Ishikawa (cell line): ENCODE measurements around the gene SBF2.

Experiments
- CEBPB ChIP-seq: IDR thresholded peaks from 2 replicates; pipeline ENCODE4 v1.6.1; 2012
- CREB1 ChIP-seq: IDR thresholded peaks from 2 replicates; pipeline ENCODE4 v1.6.1; 2012; ENCODE audit warnings: low read depth
- EGR1 ChIP-seq: IDR thresholded peaks from 2 replicates; pipeline ENCODE4 v1.6.1; 2012
- EP300 ChIP-seq: IDR thresholded peaks from 2 replicates; pipeline ENCODE4 v1.6.1; 2012; ENCODE audit warnings: borderline replicate concordance
- FOXM1 ChIP-seq: IDR thresholded peaks from 2 replicates; pipeline ENCODE4 v1.6.1; 2012; ENCODE audit warnings: low read depth, borderline replicate concordance
- MAX ChIP-seq: IDR thresholded peaks from 2 replicates; pipeline ENCODE4 v1.6.1; 2012
- NFIC ChIP-seq: IDR thresholded peaks from 2 replicates; pipeline ENCODE4 v1.6.1; 2012
- RAD21 ChIP-seq: IDR thresholded peaks from 2 replicates; pipeline ENCODE4 v1.6.1; 2012; ENCODE audit warnings: low read depth
- REST ChIP-seq: IDR thresholded peaks from 2 replicates; pipeline ENCODE4 v1.6.1; 2012; ENCODE audit warnings: low read depth, mild to moderate bottlenecking
- TAF1 ChIP-seq: IDR thresholded peaks from 2 replicates; pipeline ENCODE4 v1.6.1; 2012; ENCODE audit warnings: low read depth, mild to moderate bottlenecking
- TCF12 ChIP-seq: IDR thresholded peaks from 2 replicates; pipeline ENCODE4 v1.6.1; 2012; ENCODE audit warnings: low read depth
- TEAD4 ChIP-seq: IDR thresholded peaks from 2 replicates; pipeline ENCODE4 v1.6.1; 2012
- USF1 ChIP-seq: IDR thresholded peaks from 2 replicates; pipeline ENCODE4 v1.6.1; 2012
- YY1 ChIP-seq: IDR thresholded peaks from 2 replicates; pipeline ENCODE4 v1.6.1; 2012; ENCODE audit warnings: low read depth
- ZBTB7A ChIP-seq: IDR thresholded peaks from 2 replicates; pipeline ENCODE4 v1.6.1; 2012; ENCODE audit warnings: low read depth

The SBF2 gene

GRCh38 chr11:10092426-10092825, 201.6 kb downstream of the SBF2 start:
- TF ChIP-seq RAD21 (no peak), EP300 (no peak), YY1 (no peak)

GRCh38 chr11:10091314-10092045, 202.5 kb downstream of the SBF2 start:
- TF ChIP-seq YY1 (no peak), CREB1 (no peak), TAF1 (no peak), USF1 (no peak), EP300 (no peak), TEAD4 (no peak), REST (no peak), FOXM1 (no peak), TCF12 (no peak), CEBPB (no peak), MAX (no peak), RAD21 (no peak), NFIC (no peak), ZBTB7A (no peak), EGR1 (no peak)

GRCh38 chr11:10087186-10087922, 206.7 kb downstream of the SBF2 start:
- TF ChIP-seq TEAD4, result no peak
- no peak for TF ChIP-seq RAD21
- no peak for TF ChIP-seq TAF1
- no peak for TF ChIP-seq FOXM1
- TF ChIP-seq EP300, result no peak
- TF ChIP-seq CREB1, result no peak
- no peak for TF ChIP-seq REST

GRCh38 chr11:10080138-10080537, 213.9 kb downstream of the SBF2 start:
- TF ChIP-seq MAX (no peak), REST (no peak), NFIC (no peak), TAF1 (no peak), TCF12 (no peak), CREB1 (no peak), FOXM1 (no peak), EP300 (no peak), YY1 (no peak), EGR1 (no peak), RAD21 (no peak), CEBPB (no peak), USF1 (no peak)
